HG02885 (cell line): ENCODE measurements around the gene ENTPD1.

Source experiments
- ATAC-seq: cut with Tn5 transposase; IDR thresholded peaks from one replicate; pipeline ENCODE4 v1.9.1; 2021; ENCODE audit warnings: mild to moderate bottlenecking; ENCODE audit not compliant: unreplicated experiment, poor library complexity

Gene ENTPD1

DNA sequence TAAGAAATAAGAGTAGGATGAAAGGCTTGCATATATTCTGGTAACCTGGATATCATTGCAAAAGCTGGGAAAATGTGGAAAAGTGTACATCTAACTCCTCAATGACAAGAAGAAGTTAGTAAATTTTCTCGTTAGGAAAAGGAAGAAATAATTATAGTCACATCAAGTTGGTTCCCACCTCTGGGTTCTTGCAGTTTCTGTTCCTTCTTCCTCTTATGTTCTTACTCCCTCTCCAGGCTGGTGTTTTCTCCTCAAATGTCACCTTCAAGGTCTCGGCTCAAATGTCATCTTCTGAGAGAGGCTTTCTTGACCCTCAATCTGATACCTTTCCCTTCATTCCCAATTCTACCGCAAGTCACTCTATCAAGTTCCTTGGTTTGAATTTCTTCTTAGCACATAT is 64.4 kb downstream of the ENTPD1 start:
- ATAC-seq, result peak; percentile 45

DNA sequence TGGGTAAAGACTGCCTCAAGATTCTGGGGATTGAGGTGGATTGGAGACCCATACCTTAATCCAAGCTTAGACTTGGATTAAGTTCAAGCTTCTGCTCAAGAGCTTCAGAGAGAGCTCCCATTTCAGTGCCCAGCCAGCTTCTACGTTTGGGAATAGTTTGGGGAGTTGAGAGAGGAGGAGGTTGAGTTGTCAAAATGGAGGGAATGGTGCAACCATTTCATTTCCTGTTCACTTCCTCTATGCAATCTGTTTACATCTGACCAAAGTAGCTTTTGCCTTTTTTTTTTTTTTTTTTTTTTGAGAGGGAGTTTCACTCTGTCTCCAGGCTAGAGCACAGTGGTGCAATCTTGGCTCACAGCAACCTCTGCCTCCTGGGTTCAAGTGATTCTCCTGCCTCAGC is 65.8 kb downstream of the ENTPD1 start:
- ATAC-seq, result no peak

DNA sequence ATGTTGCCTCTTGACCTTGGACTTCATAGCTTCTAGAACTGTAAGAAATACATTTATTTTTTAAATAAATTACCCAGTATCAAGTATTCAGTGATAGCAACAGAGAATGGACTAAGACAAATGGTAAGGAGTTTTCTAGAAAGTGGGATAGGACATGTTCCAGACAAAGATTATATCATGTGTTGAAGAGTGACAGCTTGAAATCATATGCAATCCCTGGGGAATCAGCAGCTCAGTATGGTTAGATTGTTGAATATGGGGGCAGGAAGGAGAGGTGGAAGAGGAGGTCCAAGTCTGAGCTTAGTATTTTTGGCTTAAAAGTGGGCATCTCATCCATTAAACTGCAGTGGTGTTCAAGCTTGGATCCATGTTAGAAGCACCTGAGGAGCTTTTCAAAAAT is 74.1 kb downstream of the ENTPD1 start:
- no peak for ATAC-seq

DNA sequence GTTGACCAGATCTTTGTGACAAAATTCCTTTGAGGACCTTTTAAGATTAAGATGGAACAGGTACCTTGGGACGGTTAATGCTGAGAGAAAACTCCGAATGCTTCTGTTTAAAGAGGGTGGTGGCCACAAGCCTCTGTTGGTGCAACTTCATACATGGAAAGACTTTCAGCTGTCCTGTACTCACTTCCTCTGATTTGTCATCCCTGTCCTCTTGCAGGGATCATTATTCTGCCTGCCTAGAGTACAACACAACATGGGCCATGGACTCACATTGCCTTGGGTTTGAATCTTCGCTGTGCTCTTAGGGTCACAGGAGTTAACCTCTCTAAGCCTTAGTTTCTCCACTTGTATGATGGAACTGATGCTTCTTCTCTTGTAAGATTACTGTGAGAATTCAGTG is 75.1 kb downstream of the ENTPD1 start:
- no peak for ATAC-seq

DNA sequence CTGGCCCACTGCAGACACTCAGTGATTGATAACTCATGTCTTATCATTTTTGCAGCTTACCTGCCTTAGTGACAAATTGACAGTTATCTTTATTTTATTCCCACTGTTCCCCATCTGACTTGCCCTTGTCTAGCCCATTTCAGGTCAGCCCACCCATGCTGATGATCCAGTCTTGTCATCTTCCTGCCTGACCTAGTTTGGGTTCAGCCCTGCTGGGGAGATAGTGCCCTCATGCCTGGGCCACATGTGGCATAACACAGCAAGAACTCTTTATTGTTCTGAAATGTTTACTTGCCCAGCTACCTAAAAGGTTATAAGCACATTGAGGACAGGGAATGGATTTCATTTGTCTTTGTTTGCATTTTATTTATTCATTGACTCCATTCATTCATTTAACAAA is 75.6 kb downstream of the ENTPD1 start:
- ATAC-seq, result no peak

DNA sequence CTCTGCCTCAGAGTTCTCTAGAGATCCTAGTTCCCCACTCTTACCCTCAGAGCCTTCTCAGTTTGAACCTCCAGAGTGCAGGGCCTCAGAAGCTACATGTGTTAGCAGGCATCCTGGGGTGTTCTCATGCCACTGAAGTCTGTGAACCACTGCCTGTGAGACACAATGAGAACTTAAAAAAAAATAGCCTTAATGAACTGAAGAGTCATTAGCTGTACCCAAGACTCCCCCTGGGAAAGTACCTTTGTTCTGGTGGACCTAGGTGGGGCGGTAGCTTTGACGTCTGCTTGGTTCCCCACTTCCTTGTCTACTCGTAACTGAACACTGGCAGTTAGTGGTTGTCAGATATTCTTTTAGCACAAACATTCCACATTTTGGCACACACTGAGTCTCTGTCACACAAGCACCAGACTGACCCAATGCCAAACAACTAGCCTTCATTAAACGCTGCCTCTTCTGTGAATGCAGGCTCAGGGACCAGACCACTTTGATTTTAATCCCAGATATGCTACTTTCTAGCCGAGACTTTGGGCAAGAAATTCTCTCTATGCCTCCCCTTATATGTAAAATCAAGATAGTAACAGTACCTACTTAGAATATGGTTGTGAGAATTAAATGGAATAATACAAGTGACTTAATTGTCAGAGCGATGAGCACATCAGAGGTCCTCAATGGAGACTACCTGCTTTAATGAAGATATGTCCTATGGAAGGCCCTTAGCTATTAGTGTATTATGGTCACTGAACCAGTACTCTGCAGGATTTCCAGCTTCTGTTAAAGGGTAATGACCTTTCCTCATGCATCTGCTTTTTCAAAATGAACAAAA is 76.5 kb downstream of the ENTPD1 start:
- peak; percentile 86 for ATAC-seq

DNA sequence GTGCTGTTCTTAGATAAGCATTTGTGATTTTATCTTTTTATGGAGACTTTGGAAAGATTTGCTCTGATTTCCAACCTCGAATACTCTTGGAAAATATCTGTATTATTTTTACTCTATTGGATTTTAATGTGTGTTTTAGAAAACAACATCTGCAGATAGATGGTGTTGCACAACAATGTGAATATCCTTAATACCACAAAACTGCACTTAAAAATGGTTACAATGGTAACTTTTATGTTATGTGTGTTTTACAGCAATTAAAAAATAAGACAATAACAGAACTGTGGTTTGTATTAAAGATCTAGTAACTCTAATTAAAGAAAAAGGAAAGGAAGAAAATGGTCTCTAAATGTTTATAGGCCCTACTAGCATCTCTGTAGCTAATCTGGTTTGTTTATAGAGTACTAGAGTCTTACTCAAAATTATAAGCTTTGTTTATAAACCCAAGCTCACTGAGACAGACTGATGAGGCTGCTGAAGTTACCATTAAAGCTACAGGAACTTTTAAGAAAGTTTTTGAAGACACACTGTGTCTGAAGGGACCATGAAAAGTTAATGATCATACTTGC is 77.2 kb downstream of the ENTPD1 start:
- ATAC-seq, result no peak

DNA sequence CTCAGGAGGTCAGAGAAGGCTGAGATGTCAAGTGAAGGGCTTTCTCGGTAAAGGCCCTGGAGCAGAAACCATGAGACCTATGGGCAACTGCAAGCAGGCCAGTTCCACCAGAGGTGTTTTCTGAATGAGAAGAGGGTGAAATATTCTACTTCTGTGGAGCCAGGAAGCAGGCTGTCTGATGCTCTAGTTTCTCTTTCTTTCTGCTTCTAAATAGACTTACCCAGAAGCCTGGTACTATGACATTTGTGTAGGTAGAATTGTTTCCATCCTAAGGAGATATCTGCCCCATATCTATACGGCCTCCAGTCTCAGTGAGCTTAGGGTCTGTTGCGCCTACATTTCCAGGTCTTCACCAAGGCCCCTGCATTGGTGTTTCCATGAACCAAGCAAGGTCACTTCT is 78.4 kb downstream of the ENTPD1 start:
- no peak for ATAC-seq

DNA sequence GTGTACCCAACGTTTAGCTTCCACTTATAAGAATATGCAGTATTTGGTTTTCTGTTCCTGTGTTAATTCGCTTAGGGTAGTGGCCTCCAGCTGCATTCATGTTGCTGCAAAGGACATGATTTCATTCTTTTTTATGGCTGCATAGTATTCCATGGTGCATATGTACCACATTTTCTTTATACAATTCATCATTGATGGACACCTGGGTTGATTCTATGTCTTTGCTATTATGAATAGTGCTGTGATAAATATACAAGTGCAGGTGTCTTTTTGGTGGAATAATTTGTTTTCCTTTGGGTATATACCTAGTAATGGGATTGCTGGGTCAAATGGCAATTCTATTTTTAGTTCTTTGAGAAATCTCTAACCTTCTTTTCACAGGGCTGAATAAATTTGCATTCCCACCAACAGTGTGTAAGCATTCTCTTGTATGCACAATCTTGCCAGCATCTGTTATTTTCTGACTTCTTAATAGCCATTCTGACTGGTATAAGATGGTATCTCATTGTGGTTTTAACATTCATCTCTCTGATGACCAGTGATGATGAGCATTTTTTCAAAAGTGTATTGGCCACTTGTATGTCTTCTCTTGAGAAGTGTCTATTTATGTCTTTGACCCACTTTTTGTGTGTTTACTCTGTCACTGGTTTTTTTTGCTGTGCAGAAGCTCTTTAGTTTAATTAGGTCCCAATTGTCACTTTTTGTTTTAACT is 79.3 kb downstream of the ENTPD1 start:
- ATAC-seq, result no peak

DNA sequence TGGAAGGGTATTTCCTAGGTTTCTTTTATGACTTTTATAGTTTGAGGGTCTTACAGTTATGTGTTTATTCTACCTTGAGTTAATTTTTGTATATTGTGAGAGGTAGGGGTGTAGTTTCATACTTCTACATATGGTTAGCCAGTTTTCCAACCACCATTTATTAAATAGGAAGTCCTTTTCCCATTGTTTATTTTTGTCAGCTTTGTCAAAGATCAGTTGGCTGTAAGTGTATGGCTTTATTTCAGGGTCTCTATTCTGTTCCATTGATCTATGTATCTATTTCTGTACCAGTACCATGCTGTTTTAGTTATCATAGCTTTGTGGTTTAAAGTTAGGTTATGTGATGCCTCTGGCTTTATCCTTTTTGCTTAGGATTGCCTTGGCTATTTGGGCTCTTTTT is 79.9 kb downstream of the ENTPD1 start:
- no peak for ATAC-seq

DNA sequence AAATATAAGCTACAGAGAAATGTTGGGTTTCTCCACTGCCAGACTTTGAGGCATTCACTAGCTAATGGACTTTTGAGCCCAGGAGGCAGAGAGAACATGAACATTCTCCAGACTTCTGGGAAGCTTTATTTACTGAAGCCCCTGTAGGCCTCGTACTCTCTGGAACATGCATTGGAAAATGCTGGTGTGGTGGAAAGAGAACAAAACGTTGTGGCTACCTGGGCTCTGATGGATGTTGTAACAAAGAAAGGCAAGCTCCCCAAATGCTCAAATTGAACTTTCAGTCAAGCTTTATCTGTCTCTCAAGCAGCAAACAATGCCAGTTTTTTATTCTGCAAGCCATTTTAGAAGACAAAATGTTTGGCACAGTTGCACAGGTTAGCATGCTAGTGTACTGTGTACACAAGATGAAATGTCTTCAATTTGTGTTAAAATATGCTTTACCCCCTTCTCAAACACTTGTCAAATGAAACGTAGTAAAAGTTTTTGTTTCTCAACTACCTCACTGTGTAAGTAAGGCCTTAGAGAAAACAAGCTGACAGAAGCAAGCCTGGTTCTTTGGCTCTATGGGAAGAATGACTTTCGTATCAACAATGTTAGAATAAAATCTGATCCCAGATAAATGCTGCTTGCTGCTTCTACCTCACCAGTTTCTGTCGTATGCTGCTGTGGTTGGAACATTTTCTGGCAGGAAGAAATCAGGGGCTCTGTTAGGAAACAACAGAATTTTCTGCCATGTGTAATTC is 80.8 kb downstream of the ENTPD1 start:
- no peak for ATAC-seq

DNA sequence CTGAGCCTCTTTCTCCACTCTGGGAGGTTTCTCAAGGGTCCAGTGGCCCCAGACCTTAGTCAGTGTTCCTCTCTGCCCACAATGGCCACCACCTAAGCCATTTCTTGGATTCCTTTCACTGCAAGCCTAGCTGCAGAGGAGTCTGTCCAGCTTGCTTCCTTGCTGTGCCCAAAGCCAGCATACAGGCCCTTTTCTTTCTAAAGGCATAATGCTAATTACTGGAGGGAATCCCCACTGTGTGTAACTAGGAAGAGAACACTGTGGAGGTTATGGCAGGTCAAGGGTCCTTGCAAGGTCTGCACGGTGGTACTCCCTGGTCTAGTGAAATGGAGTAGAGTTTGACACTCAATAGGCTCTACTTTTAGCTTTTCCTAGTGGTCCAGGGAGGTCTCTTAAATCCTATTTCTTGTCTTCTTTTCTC is 81.4 kb downstream of the ENTPD1 start:
- ATAC-seq, result peak; percentile 40

DNA sequence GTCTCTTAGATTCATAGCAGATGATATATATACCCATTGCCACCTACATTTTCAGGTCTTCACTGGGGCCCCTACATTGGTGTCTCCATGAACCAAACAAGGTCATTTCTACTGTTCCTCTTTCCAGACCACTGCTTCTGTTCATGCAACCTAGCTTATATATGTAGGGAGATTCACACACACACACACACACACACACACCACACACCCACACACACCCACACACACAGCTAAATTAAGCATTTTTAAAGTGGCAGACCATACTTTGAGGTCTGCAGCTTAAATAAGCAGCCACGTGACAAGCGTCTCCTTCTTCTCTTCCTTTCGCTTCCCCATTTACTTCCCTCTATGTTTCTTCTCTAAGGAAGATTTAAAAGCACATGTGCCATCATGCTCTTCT is 81.8 kb downstream of the ENTPD1 start:
- peak; percentile 72 for ATAC-seq

DNA sequence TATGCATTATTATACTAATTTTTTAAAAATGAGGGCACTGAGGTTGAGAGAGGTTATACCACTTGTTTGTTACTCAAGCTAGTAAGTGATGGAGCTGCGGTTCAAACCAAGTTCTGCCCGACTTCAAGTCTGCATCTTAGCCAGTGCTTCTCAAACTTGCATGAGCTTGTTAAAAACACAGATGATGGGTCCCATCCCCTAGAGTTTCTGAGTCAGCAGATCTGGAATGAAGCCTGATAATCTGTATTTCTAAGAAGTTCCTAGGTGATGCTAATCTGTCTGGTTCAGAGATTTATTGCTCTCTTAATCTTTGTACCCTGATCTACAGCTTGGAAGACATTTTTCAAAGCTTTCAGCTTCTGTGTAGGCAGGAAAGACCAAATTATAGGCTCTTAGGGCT is 84.2 kb downstream of the ENTPD1 start:
- no peak for ATAC-seq

DNA sequence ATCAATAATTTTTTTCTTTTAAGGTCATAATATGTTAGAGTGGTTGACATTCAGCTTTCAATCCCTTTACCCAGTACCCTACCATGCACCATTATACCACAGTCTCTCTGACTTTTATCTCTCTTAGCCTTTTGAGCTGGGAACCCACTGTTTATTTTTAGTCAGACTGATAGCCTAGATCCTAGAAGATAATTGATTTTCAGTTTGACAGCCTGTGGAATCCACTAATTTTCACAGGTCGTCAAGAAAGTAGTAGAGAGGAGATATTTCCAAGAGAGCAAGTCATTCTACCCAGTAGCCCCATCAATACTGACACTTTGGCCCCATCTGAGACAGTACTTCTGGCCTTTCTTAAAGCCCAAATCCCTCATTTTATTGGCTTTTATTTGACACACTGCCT is 84.7 kb downstream of the ENTPD1 start:
- no peak for ATAC-seq

DNA sequence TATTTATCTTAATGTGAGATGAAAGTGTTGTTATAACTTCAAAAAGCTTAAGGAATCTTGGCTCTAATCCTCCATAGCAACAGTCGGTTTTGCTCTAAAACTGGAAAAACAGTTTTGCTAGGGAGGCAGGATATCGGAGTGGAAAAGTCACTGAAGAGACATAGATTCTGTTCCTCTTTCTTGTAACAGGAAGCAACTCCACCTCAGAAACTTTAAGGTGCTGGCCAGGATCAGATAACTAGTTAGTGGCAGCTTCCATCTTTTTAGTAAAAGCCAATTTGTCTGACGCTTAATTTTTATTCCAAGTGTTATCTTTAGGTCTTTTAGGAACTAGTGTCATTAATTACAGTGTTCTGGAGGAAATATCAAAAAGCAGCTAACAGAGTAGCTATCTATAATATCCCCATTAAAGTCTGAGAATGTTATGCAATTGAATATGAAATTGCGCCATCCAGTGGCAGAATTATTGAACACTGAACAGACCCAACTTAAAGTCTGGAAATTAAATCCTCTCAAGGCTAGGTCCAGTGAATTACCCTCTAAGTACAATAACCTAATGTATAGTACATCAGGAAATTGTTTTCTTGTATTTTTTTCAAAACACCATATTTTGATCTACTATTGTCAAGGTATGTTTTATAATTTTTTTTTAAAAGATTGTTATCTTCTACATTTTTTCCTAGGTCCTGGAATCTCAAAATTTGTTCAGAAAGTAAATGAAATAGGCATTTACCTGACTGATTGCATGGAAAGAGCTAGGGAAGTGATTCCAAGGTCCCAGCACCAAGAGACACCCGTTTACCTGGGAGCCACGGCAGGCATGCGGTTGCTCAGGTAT is 85.9 kb downstream of the ENTPD1 start:
- peak; percentile 34 for ATAC-seq

DNA sequence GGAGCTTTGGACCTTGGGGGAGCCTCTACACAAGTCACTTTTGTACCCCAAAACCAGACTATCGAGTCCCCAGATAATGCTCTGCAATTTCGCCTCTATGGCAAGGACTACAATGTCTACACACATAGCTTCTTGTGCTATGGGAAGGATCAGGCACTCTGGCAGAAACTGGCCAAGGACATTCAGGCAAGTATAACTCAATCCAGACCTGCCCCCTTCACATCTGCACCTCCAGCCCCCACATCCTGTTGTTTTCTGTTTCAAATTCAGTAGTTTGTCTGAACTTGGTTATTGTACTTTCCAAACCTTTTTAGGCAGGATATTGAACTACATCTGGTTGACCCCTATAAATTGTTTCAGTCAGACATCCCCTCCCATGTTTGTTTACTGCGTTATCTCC is 89.4 kb downstream of the ENTPD1 start:
- ATAC-seq, result no peak

DNA sequence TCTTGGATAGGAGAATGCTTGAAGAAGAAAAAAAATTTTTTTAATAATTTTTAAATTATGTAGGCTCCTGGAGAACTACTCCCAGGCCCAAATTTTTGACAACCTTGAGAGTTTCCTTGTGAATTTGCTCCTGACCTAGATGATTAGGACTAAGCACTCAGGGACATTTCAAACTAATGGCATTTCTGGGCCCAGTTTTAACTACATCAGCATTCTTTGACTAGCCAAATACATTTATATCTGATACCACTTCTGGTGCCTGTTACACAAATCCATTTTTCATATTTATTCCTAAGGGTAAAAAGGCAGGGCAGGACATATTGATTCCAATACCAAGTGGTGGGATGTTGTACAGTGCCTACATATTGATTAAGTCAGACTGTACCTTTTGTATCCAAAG is 91.0 kb downstream of the ENTPD1 start:
- no peak for ATAC-seq

DNA sequence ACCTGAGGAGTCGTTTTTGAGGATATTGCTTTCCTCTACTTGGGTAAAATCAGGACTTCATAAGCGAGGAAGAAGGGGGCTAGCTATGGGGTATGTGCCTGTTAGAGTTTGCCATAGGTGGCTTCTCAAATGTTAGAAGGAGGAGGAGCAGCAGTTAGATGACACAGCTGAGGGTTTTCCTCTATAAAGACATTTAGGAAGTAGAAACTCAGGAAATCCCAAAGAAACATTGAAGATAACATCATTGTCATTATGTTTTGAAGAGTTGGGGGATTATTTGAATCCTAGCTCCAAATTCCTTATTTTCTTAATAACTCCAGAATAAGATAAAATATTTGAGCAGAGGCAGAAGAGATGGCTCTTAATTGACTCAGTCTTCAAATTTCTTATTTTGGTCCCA is 92.9 kb downstream of the ENTPD1 start:
- ATAC-seq, result no peak

DNA sequence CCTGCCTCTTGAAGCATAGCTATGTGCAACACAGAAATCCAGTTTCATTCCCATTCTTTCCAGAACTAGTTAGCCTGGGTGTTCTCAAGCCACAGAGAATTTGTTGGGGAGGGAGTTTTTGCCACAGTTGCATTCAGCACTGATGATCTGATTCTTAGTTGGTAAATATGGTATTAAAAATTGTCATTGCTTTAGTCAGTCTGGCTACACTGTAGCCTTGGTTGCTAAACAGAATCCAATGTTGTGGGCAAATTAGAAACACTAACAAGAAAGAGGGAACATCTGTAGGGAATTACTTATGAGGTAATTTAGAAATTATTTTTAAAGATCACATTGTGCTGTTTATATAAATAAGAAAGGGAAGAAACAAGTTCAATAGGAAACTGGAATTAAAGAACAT is 94.8 kb downstream of the ENTPD1 start:
- no peak for ATAC-seq
